H4 (cell line): ENCODE results near the gene TCF7L2. TPM values are rescaled to one million over a fixed set of nuclear protein-coding genes. Genes with fewer than 3 reads are reported as not detected.

Experiments
- DNase-seq: peaks from one replicate; pipeline ENCODE4 v3.0.0-alpha.2; 2015; ENCODE audit warnings: low spot score
- total RNA-seq: library from RNA; depleted of rRNA; stranded (reverse); fragments of >200 nt; shearing (Covaris generic); gene quantifications from 2 replicates; pipeline ENCODE4 v1.2.3, GENCODE V29; 2014

The TCF7L2 gene
- total RNA-seq, 1 experiment from 2014 or later, result 3.4 TPM

DNA sequence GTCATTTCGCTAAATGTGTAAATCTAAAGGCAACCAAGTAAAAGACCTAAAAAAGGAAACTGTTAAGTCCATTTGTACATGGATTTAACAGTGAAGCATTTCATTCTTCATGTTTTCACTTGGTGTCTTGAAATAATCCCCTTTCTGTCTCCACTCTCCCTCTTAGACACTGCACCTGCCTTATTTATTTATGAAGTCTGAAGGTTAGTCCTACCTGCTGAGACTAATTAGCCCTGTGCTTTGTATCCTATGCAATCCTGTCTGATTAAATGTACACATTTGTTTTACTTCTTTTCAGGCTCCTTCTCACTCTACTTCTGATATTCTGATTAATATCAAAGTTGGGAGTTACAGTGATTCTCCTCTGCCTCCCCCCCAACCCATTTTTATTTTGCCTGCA lies 1.9 kb upstream of the TCF7L2 start:
- no peak for DNase-seq

DNA sequence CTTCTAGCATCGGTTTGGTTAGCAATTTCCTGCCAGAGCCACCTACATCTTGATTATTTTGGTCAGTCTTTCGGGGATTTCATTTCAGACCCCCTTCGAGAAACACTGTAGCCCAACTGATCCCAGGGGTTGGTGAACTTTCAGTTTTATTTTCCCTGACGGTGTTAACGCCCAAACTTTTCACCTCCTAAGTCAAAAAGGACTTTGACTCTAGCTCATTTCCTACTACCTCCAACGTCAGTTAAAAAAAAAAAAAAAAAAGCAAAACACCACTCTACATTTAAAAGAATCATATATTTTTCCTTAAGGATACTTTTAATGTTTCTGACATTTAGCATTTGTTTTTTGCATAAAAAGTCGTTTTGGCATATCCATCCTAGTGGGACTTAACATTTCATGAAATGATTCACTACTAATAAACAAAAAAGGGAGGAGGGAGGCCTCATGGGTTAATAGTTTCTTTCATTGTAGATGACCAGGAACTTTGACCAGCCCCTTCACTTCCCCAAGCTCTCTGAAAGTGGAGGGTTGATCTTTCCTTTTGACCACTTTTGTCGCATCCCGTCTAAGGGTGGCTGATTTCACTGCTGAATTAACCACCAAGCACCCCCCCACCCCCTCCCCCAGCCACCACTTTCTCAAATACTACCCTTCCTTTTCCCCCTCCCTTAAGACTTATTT lies 764 bp upstream of the TCF7L2 start:
- DNase-seq, result no peak

GRCh38 chr10:112950714-112951358 lies 789 bp downstream of the TCF7L2 start:
- no peak for DNase-seq

GRCh38 chr10:112951359-112952281 lies 1.6 kb downstream of the TCF7L2 start:
- DNase-seq, result peak; percentile 79

DNA sequence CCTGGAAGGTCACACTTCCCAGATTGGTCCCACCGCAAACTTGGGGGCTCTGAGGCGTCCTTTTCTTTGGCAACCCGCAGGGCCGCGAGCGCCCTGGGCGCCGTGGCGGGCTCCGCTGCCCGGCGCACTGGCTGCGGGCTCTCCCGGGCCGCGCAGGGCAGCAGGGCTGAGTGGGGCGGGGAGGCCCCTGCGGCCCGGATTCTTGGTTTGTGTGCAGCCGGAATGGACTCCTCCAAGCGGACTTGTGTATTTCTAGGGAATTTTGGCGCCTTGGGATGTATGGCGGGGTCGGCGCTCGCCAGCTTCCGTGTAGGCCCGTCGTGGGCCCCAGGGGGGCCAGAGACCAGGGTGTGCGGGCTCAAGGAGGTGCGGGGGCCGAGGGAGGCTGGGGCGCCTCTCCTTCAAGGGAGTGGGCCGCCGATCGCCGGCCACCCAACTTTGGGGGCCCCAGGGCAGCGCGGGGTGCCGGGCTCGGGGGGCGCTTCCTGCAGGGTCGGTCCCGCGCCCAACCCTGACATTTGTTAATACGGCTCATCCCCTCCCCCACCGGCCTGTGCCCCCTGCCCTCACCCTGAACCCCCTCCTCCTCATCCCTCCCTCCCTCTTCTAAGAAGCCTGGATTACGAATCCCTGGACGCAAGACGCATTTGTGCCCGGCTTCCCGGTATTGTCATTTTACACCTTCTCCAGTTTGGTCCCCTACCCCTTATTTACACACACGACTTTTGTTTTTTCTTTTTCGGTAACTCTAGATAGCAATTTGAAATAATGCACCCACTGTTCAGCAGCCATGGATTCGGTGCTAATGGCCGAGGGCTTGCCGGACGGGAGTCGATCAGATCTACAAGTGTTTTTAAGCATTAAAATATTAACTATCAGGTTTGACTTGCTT lies 2.5 kb downstream of the TCF7L2 start:
- no peak for DNase-seq

GRCh38 chr10:112953174-112954159 lies 3.4 kb downstream of the TCF7L2 start:
- no peak for DNase-seq

DNA sequence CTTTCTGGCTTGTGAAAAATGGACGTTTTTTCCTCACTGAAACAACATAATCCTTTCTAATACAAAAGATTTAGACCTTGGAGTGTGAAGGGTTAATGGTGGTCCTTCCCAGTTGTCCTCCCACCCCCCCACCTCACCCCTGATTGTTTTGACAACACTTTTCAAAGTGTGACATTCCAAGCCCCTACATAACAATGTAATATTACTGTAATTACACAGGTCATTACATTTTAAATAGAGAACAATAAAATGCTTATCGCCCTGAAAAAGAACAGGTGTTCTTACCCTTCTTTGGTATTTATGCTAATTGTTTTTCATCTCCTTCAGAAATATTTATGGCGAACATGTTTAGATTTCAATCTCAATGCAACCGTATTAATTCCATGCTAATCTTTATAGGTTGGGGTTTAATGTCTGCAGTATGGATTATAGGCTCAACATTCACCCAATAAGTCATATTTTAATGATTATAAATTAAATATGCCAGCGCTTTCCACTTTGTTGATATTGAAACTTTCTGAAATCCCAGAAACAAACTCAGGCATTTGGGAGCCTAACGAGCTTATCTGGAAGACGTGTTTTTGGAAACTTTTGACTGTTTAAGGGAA lies 5.0 kb downstream of the TCF7L2 start:
- no peak for DNase-seq

DNA sequence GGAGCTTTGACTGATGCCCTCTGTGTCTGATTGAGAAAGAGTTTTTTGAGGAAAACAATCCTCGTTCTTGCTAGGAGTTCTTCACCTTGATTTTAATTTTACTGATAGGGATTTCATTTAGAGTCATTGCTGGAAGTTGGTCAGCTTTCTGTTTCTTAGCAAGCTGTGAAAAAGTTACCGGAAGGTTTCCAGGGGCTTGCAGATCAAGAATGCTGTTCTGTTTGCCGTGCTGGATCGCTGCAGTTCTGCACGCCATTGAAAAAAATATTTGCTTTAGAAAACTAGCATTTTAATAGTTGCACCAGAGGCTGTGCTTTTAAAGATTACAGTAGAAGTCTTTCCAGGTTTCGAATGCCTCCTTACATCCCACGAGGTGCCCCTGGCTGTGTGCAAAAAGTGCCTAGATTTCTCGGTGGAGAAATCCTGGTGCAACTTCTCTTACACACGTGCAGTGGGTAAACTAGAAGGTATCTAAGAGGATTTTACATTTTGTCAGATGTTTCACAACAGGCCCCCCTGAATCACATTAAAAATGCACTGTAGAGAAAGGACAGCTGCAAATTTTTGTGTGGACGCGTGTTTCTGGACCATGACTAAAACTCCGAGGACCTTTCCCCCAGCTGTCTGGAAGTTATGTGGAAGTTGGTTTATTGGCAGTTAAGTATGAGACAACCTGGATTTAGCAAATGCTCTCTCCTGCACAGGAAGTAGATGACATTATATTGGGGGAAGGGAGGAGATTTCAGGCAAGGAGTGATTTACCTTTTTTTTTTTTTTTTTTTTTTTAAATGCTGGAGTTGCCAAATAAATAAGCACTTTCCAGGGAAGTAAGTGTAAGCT lies 5.8 kb downstream of the TCF7L2 start:
- DNase-seq, result peak; percentile 72

- peak; percentile 38 for DNase-seq
These were observed 6.7 kb downstream of the TCF7L2 start for GRCh38 chr10:112956631-112957350.

- no peak for DNase-seq
These were observed 7.6 kb downstream of the TCF7L2 start for GRCh38 chr10:112957640-112958092.

GRCh38 chr10:112958275-112958995 lies 8.4 kb downstream of the TCF7L2 start:
- DNase-seq, result peak; percentile 59

- DNase-seq, result no peak
These were observed 9.3 kb downstream of the TCF7L2 start for GRCh38 chr10:112959207-112959838.

GRCh38 chr10:112960151-112960681 lies 10.2 kb downstream of the TCF7L2 start:
- no peak for DNase-seq

DNA sequence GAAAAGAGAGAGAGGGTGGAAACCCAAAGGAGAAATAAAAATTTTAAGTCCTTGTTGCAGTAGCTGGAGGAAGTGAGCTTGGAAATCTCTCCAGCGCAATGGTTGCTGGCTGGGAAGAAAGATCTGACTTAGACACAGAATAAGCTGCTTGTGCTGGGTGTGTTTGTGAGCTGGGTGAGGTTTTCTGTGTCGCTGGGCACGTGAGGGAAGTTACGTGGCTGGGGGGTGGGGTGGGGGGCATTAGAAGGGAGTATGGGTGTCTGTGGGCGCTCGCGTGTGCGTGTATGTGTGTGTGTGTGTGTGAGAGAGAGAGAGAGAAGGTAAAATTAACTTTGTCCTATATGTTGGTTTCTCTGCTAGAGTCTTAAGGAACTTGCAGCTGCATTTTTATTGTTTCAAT lies 11.6 kb downstream of the TCF7L2 start:
- DNase-seq, result no peak

- DNase-seq, result no peak
These were observed 12.3 kb downstream of the TCF7L2 start for GRCh38 chr10:112962343-112962742.

- DNase-seq, result no peak
These were observed 13.8 kb downstream of the TCF7L2 start for GRCh38 chr10:112963835-112964234.

DNA sequence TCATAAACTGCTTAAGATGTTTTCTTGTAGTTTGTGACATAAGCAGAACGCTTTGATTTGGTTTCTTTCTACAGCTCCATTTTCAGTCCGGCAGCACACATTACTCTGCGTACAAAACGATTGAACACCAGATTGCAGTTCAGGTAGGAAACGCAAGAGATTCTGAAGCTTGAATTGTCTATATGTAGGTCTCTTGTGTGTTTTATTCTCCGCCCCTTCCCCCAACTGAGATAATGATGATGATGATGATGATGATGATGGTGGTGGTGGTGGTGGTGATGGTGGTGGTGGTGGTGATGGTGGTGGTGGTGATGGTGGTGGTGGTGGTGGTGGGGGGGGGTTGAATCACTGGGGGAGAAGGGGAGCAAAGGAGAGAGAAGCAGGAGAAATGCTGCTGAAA lies 14.4 kb downstream of the TCF7L2 start:
- DNase-seq, result no peak
